ENCODE data around the gene PCARE. TPM values are rescaled to one million over a fixed set of nuclear protein-coding genes. Genes with fewer than 3 reads are reported as not detected.
A peak's percentile ranks its signal among the peaks of the same experiment; 100 is the strongest.

PCARE gene
- total RNA-seq, 1 donor from 2014 or later, result not detected

DNA sequence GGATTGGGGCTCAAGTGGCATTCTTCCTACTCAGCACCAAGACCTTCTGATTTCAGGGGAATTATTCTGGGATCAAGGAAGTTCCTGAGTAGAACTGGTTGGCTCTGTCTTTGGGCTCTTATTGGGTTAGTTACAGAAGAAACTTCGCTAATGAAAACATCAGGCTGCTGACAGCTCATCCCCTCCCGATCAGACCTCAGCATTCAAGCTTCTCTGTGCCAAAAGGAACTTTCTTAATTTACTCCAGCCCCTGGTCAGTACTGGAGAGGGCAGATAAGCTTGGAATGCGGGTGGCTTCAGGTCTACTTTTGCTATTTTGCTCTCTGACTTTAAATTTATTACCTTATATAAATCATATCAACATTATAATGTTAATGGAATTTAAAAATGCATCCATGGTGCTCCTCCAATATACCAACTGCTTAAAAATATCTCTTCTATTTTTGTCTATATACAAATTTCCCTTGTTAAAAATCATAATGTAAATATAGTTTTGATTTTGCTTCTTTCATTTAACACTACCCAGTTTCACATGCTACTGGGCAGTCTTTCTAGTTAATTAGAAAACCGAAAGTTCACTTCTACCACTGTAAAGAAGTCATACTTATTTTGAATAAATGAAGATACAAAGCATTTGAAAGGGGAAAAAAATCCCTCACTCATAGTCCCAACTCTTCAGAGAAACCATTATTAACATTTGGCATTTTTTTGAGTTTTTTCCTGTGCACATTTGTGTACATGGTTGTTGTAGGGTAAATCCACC lies 34.4 kb downstream of the PCARE start:
- no peak for DNase-seq (ENCODE audit: low read depth in 2 of 2)

DNA sequence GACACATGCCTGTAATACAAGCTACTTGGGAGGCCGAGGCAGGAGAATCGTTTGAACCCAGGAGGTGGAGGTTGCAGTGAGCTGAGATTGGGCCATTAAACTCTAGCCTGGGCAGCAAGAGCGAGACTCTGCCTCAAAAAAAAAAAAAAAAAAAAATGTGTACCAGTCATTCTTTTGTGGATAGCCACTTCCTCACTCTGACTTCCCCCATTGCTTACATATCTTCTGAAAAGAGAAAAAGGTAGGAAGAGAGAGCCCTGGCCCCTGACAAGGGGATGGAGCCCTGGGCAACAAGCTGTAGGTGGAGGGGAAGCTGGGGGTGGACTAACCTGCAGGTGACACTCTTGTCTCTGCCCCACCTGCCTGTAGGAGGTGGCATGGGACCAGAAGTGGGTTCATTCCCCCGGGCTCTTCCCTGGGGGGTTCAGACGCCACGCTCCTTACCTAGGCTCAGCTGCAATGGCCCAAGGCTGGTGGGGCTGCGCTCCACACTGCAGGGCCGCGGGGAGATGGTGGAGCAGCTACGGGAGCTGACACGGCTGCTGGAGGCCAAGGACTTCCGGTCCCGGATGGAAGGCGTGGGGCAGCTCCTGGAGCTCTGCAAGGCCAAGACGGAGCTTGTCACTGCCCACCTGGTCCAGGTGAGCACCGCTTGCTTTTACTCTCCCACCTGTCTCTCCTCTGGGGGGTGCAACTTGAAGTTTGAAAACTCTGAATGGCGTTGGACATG lies 39.1 kb downstream of the PCARE start:
- DNase-seq (ENCODE audit: low read depth in 2 of 2), result no peak

DNA sequence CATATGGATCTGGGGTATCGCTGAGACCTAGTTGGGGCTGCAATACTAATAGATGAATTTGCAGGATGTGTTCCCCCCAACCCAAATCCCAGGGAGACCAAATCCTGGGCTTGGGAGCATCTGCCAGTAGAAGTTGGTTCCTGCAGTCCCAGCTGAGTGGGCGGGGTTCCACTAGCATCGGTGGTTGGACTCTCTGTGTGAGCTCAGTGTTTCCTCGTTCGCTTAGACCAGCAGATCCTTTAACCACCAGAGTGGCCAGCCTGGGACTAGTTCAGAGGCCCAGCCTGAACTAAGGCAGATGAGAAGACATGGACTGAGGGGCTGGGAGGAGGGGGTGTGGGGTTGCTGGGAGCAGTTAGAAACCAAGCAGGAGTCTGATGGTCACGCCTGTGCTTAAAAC lies 40.7 kb downstream of the PCARE start:
- no peak for DNase-seq (ENCODE audit: low read depth in 2 of 2)

DNA sequence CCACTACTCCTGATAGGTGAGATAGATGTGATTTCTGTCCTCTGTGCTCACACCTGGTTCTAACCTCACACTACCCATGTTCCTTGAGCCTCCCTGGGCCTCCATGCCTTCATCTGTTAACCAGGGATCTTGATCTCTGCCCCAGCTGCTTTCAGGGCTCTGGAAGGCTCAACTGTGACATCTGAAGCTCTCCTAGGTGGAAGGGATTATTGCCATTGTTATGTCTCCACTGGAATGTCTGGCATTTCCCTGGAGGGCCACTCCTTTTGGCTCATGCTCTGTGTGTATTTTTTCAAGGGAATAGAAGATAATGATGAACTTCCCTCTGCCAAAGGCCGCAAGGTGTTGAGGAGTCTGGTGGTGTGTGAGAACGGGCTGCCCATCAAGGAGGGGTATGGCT lies 41.2 kb downstream of the PCARE start:
- DNase-seq (ENCODE audit: low read depth in 2 of 2), result peak; percentile 37 to 68

DNA sequence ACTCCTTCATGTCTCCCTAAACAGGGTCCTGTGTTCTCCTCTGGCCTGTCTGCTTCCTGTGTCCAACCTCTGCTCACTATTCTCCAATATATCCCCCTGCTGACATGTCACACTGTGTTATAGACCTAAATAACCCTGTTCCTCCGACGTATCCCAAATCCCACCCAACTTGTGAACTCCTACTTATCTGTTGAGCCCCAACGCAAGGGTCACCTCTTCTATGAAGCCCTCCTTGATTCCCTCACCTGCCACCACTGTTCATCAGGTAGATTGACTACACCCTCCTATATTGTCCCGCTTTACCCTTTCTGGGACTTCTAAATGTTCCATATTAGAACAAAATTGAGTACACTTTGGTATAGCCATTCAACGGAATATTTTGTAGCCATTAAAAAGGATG lies 42.1 kb downstream of the PCARE start:
- no peak for DNase-seq (ENCODE audit: low read depth in 2 of 2)

DNA sequence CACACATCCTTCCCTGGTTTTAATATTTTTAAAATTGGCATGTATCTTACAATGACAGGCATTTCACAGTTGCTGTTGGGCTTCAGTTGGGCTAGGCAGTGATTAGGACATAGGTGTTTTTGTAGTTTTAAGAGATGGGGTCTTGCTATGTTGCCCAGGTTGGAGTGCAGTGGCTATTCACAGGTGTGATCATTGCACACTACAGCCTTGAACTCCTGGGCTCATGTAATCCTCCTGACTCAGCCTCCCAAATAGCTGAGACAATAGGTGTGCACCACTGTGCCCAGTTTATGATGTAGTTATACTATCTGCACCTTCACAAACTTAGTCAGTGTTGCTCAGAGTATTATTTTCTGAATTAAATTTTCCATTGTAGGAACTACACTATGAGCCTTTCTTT lies 43.3 kb downstream of the PCARE start:
- DNase-seq (ENCODE audit: low read depth in 2 of 2), result no peak

DNA sequence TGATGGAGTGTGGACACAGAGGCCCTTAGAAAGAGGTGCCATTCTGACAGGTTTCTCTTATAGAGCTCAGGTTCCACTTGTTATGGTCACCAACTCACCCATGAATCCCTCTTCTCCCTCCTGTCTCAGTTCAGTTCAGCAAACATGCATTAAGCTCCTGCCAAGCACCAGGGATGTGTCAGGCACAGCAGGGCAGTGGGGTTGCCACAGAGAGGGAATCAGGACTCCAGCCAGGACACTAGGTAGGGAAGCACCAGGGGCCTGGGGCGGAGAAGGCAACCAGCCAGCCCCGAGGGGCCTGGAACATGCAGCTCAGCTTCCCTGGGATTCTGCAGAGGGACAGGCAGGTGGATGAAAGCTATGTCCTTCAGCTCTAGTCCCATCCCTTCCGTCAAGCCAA lies 48.6 kb downstream of the PCARE start:
- no peak for DNase-seq (ENCODE audit: low read depth in 2 of 2)

DNA sequence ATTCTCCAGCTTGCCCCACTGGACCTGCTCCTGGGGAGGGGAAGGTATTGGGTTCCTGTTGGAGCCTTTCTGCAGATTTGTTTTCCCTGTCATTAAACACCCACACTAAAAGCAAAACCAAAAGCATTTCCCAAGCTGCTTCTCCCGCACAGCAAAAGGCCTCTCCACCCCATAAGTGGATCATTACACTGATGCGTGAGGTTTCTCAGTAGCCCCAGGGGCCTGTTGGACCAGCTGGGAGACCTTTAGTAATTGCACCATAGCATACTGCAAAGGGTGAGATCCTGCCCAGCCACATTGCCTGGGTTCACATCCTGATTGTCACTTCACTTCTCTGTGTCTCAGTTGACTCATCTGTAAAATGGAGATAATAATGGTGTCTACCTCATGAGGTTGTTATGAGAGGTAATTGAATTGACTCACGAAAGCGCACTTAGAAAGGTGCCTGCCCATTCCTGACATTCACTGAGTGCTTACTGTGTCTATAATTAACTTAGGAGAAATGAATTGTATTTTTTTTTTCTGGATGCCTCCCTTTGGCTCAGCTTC lies 49.4 kb downstream of the PCARE start:
- no peak for DNase-seq (ENCODE audit: low read depth in 2 of 2)

DNA sequence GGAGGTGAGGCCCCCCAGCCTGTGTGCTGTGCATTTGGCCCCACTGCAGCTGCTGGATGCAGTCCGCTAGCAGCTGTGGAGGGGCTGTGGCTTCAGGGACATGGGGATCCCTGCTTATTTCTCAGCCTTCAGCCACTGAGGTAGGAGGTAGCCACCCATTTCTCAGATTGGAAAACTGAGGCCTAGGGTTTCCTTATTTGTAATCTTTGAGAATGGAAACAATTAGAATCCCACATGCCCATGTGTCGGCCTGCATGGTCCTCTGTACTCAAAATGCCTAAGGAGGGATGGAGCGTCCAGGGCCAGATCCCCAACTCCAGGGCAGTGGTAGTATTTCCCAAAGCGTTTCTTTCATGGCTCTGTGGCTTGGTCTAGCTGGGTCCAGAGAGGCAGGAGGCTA lies 51.1 kb downstream of the PCARE start:
- DNase-seq (ENCODE audit: low read depth in 2 of 2), result no peak

DNA sequence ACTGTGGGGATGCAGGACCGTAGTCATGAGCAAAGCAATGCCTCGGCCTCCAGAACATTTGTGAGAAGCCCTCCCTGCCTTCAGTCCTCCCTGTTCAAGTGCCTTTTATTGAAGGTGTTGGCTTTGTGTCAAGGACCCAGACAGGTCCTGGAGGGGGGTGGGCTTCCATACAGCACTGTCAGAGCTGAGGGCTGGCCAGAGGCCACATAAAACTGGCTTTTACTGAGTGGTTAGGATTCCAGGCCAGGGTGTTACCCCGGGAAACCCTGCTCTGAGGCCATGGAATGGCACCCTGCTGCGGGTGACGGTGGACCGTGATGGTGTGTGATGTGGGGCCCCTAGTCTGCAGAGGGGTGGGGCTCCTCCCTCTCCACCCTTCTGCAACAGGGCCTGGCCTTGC lies 51.6 kb downstream of the PCARE start:
- no peak for DNase-seq (ENCODE audit: low read depth in 2 of 2)

DNA sequence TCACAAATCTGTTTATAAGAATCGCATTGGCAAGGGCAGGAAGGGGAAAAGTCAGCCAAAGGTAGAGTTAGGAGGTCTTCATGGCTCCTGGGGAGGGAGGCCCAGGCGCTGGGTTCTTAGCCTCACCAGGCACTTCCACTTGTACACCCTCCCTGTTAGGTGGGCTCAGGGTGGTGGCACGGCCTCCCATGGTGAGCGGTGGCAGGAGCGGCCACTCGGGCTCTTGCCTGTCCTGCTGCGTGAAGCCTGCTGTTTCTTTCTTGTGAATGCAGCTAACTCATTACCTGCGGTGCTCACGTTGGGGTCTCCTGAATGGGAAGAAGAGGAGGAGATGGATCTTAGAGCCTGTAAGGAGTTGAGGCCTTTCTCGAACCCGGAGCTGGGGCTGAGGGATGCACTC lies 52.4 kb downstream of the PCARE start:
- DNase-seq (ENCODE audit: low read depth in 2 of 2), result no peak

DNA sequence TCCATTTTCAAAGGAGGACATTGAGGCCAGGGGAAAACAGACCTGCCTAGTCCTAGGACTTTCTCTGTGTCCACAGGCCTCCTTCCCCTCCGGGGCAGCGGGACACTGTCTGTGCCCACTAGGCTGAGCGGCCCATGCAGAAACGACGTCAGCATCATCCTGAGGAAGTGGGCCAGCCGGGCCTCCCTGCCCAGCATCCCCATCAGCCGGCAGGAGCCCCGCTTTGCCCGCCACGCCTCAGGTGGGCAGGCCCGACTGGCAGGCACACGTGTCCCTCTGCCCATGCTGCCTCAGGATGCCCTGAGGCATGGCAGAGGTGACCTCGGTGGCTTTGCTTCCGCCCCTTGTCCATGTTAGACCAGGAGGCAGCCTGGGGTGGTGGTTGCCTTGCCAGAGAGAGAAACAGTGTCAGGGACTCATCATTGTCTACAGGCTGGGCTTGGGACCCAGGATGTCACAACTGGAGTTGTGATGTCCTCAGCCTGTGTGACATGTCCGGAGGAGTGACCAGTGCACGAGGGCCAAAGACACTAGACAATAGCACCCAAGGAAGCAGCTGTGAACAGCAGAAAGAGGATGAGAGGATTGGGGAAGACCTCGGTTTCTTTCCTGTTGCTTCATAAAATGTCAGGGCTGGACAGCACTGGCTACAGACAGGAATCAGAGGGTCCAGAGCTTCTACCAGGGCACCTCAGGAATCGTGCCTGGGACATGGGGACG lies 56.4 kb downstream of the PCARE start:
- DNase-seq (ENCODE audit: low read depth in 2 of 2), result no peak

DNA sequence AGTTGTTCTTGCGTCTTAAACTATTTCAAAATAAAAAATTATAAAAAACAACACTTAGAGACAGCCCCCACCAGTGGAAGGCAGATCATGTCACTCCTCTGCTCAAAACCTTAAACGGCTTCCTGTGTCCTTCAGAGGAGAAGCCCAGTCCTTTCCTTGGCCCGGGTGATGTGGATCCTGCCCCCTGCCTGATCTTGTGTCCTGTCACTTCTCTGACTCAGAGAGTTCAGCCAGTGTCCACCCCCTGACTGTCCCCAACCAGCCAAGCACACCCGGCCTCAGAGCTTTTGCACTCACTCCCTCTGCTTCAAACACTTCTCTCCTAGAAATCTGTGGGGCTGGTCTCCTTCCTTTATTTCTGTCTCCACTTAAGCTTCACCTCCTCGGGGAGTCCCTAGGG lies 57.8 kb downstream of the PCARE start:
- no peak for DNase-seq (ENCODE audit: low read depth in 2 of 2)

DNA sequence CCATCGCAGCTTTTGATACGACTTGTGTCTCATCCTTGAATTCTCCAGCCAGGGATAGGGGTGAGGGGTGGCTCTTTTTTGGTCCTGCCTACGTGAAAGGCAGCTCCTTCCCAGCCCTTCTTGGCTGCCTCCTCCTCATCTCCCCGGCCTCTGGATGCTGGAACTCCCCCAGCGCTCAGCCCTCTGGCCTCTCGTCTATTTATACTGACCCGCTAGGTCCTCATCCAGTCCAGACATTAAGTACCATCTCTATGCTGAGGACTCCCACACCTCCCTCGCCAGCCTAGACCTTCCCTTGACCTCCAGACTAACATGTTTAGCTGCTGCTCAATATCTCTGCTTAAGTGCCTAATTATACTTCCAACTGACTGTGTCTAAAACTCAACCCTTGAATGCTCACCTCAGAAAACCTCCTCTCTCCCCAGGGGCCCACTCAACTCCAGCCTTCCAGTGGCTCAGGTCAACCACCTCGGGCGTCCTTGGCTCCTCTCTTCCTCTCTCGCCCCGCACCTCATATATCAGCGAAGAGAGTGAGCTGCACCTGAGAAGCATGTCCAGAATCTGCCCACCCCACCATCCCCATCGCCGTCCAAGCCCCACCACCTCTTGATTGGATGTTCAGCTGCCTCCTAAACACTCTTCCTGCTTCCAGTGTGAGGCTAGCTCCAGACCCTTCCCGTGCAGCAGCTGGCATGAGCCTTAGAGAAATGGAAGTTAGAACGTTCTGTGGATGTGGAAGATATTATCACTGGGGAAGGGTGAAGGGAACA lies 58.4 kb downstream of the PCARE start:
- no peak for DNase-seq (ENCODE audit: low read depth in 2 of 2)

DNA sequence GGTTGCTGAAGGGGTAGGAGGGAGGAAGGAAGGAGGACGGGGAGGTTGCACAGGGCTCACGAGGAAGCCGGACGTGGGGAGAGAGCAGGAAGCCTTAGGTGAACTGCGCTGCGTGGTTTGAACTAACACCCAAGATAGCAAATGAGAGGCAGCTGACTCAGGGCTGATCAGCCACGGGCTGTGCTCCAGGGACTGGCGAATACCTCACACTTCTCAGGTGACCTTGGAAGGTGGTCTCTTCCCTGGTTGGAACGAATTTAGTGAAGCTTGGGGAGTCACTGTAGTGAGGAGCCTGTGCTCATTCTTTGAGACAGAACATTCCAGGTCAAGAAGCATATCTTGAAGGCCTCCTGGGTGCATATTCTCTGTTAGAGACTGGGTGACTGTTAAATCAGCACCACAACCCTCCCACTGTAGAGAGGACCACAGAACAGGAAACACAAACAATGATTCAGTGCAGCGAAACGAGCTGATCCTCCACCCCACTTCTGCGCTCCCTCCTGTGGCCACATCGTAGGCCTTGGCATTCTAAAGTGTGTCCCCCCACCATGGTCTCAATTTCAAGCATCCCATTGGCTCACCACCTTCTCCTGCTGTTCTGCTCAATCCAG lies 59.4 kb downstream of the PCARE start:
- DNase-seq (ENCODE audit: low read depth in 2 of 2), result peak in 1 of 2 donors; percentile 35

DNA sequence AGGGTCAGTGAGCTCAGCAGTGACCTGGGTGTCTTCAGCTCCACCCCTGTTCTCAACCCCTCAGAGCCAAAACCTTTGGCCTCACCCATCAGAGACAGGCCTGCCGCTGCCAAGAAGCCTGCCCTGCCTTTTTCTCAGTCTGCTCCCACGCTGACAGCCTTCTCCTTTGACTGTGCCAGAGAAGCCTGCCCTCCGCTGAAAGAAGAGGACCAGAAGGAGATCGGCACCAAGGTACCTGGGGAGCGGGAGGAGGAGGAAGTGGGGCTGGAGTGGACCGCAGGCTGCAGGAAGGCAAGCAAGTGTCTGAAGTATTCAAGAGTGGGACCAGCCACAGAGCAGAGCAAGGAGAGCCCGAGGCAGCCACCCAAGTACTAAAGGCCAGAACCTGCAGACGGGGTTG lies 60.0 kb downstream of the PCARE start:
- DNase-seq (ENCODE audit: low read depth in 2 of 2), result no peak

DNA sequence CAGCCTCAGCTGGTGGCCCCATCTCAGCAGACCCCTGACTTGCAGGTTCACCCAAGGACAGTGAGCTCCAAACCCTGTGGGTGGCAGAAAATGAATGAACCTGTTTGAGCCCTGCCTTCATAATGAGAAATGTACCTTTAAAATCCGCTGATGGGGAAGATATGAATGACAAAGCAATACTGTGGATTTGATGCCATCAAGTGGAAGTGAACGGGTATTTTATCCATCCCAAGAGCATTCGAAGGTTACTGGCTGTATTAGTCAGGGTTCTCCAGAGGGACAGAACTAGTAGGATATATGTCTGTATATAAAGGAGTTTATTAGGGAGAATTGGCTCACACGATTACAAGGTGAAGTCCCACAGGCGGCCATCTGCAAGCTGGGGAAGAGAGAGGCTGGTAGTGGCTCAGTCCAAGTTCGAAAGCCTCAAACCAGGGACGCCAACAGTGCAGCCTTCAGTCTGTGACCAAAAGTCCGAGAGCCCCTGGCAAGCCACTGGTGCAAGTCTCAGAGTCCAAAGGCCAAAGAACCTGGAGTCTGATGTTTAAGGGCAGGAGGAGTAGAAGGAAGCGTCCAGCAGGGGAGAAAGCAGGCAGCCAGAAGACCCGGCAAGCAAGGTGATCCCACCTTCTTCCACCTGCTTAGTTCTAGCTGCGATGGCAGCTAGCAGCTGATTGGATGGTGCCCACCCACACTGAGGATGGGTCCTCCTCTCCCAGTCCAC lies 61.1 kb downstream of the PCARE start:
- DNase-seq (ENCODE audit: low read depth in 2 of 2), result no peak

DNA sequence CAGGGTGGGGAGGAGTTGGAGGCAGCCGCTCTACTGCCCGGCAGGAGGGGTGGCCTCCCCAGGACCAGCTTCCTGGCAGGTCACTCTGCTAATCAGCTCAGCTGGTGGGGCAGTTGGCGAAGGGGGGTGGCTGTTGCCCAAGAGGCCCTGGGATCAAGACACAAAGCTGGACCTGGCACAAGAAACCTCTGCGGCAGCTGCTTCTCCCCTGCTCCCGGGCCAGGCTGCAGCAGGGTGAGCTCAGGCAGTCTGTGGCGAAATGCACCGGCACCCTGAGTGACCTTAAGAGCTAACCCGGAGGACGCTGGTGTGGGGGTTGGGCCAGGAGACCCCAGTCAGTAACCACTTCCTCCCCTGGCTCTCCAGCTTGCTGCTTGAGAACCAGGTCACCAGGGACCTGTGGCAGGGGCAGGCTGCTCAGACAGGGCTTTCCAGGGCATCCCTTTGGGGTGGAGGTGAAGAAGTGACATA lies 62.1 kb downstream of the PCARE start:
- no peak for DNase-seq (ENCODE audit: low read depth in 2 of 2)

Data from dermis microvascular lymphatic vessel endothelial cell (primary cell).